Activated naive CD4-positive, alpha-beta T cell treated with anti-CD3 and anti-CD28 coated beads, Interleukin-2, amount 50 U/mL, for 72 hours (primary cell): ENCODE measurements around the gene UBFD1. TPM values are rescaled to one million over a fixed set of nuclear protein-coding genes. Genes with fewer than 3 reads are reported as not detected.
"Not testable (repeated sequence)": the region's sequence is repeated elsewhere in the genome, so short reads cannot be mapped to it uniquely, and the experiment has no call there.

Experiments
- ATAC-seq, 2 donors: fragments of 150-1000 bp; cut with Tn5 transposase; 2 replicates each; pipeline ENCODE4 v1.10.0; 2021; ENCODE audit warnings: mild to moderate bottlenecking in 2 of 2, moderate library complexity in 2 of 2
- DNase-seq, 2 donors: peaks; one replicate each; pipeline ENCODE4 v3.0.0; 2021 to 2022; ENCODE audit warnings: low spot score in 2 of 2
- H3K27ac Mint-ChIP-seq, 2 donors: one replicate each; pipeline ENCODE4 v1.8.0; 2022; ENCODE audit warnings: mild to moderate bottlenecking in 2 of 2, mixed read lengths in 2 of 2
- H3K36me3 Mint-ChIP-seq, 2 donors: one replicate each; pipeline ENCODE4 v1.8.0; 2022; ENCODE audit warnings: mixed read lengths in 2 of 2
- H3K9me3 Mint-ChIP-seq, 2 donors: one replicate each; pipeline ENCODE4 v1.8.0; 2022; ENCODE audit warnings: mixed read lengths in 2 of 2
- total RNA-seq, 2 donors: library from RNA; stranded (reverse); gene quantifications; one replicate each; pipeline ENCODE4 v1.2.3, GENCODE V29; 2022

UBFD1 gene
- total RNA-seq, 2 donors from 2014 or later = 44.0 to 61.5 TPM

DNA sequence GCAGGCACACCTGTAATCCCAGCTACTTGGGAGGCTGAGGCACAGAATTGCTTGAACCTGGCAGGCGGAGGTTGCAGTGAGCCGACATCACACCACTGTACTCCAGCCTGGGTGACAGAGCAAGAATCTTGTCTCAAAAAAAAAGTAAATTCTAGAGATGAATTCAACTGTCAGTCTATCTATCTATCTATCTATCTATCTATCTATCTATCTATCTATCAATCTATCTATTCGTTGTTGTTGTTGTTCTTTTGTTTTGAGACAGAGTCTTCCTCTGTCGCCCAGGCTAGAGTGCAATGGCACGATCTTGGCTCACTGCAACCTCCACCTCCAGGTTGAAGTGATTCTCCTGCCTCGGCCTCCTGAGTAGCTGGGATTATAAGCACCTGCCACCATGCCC is 53.4 kb downstream of the UBFD1 start:
- ATAC-seq, DNase-seq, H3K9me3 Mint-ChIP-seq, H3K27ac Mint-ChIP-seq, H3K36me3 Mint-ChIP-seq: not testable (repeated sequence)

DNA sequence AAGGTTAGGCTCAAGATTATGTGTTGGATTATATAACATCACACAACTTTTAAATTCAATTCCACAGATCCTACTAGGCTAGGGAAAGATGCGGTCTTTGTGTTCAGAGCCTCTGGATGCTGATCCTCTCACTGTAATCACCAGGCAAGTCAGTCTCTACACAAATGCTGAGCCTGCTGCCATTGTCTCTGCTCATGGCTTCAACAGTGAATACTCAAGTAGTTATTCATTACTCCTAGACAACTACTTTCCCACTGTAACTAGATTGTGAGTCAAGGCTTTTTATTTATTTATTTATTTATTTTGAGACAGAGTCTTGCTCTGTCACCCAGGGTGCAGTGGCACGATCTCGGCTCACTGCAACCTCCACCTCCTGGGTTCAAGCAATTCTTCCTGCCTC is 54.4 kb downstream of the UBFD1 start:
- ATAC-seq (no peak), DNase-seq (no peak)
- Mint-ChIP-seq H3K36me3 (peaks cover 0 to 6% of the 10 kb centered on the region in 2 donors), H3K9me3 (no peaks in the 10 kb centered on the region), H3K27ac (no peak overlapping the region)

- no peak for ATAC-seq
- Mint-ChIP-seq H3K9me3 (no peaks in the 10 kb centered on the region), H3K36me3 (peaks cover 0 to 16% of the 10 kb centered on the region in 2 donors), H3K27ac (no peak overlapping the region)
- no peak for DNase-seq
These were observed 58.3 kb downstream of the UBFD1 start for GRCh38 chr16:23615805-23616204.

Other genes starting within 250 kb of the UBFD1 start
- 10 to 100 TPM; 24.4 to 30.1 TPM for gene COG7, start 104.5 kb upstream of the UBFD1 start, total RNA-seq
- gene GGA2, start 47.2 kb upstream of the UBFD1 start, total RNA-seq = 100 to 1,000 TPM in 1 of 2 donors, 10 to 100 TPM in 1; 83.4 to 120 TPM
- 10 to 100 TPM; 22.9 to 30.6 TPM for gene EARS2, start 377 bp upstream of the UBFD1 start, total RNA-seq
- gene NDUFAB1, start 38.6 kb downstream of the UBFD1 start, total RNA-seq = 100 to 1,000 TPM; 123 to 150 TPM
- 10 to 100 TPM; 21.6 to 22.9 TPM for gene PALB2, start 83.6 kb downstream of the UBFD1 start, total RNA-seq
- gene DCTN5, start 83.7 kb downstream of the UBFD1 start, total RNA-seq = 10 to 100 TPM; 71.2 to 88.0 TPM
- gene PLK1, start 121.2 kb downstream of the UBFD1 start, total RNA-seq = 10 to 100 TPM; 80.0 to 93.4 TPM
- not detected for gene ERN2, start 155.5 kb downstream of the UBFD1 start, total RNA-seq
- gene CHP2, start 197.3 kb downstream of the UBFD1 start, total RNA-seq = not detected